Activated CD4-positive, alpha-beta T cell treated with anti-CD3 and anti-CD28 coated beads for 24 hours (primary cell): ENCODE measurements around the gene TRIM17.

ENCODE experiments used
- DNase-seq, 2 donors: peaks; one replicate each; pipeline ENCODE4 v3.0.0-alpha.2; 2020; ENCODE audit warnings: low read depth in 2 of 2

The TRIM17 gene

GRCh38 chr1:228417061-228417460, 400 bp upstream of the TRIM17 start:
- no peak for DNase-seq

GRCh38 chr1:228415853-228416216, 826 bp downstream of the TRIM17 start:
- DNase-seq, result no peak

DNA sequence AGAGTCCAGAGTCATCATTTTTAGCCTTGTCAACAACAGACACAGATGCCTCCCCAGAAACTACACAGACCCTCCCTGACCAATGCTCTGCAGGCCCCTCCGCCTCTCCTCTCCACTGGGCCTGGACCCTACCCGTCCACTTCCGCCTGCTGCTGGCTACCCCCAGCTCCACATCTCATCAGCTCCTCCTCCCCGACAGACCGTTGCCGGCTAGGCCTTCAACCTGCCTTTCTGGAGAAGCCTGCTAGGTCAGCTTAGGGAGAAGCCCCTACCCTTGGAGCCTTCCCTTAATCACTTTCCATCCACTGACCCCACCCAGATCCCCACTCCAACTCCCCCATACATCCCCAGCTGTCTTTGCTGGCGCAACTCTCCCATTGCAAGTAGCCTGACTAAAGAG, 1.4 kb downstream of the TRIM17 start:
- no peak for DNase-seq

DNA sequence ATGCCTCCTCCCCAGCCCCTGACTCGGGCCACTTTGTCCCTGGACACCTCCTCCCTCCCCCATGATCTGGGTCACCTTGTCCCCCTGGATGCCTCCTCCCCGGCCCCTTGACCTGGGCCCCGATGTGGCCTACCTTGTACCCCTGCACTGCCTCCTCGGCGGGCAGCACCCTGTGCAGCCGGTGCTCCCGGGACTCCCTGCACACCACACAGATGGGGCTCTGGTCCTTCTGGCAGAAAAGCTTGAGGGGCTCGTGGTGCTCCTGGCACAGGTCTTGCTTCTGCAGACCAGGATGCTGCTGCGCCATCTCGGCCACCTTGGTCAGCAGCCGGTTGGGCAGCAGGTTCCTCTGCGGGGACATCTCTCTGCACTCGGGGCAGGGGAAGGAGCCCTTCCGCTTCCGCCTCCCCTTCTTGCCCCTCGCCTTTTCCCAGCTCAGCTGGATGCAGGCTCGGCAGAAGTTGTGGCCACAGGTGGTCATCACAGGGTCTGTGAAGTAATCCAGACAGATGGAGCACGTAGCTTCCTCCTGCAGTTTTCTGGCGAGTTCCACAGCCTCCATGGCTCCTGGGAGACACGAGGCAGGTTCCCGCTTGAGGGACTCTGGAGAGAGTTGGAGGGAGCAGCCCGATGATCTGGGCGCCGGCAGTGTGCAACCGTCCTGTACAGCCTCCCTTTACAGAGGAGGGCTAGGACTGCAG, 2.0 kb downstream of the TRIM17 start:
- no peak for DNase-seq

- no peak for DNase-seq
Observed at GRCh38 chr1:228413241-228414010, 3.2 kb downstream of the TRIM17 start.

DNA sequence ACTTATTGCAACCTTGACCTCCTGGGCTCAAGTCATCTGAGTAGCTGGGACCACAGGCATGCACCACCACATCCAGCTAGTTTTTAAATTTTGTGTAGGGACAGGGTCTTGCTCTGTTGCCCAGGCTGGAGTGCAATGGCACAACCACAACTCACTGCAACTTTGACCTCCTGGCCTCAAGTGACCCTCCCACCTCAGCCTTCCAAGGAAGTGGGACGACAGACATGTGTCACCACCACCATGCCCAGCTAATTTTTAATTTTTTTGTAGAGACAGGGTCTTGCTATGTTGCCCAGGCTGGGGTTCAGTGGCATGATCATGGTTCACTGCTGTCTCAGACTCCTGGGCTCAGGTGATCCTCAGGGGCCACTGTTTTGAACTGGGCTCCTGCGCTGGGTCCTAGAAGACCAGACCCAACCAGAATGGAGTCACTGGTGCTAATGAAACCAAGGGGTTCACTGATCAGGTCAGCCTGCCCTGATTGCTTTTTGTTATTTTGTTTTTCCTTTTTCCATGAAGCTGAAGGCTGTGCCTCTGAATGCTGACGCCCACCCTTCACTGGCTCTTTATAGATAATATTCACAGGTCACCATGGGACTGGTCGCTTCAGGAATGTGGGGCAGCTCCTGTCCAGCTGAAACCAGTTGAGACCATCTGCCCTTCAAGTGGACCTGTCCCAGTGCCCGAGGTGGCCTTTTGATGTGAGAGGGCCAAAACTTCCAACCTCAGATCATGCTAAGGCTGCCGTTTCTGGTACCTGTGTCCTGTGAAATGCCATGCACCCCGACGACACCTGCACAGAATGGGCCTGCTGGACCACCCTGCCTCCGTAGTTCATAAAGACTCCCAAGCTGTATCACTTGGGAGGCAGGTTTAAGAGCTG, 4.9 kb downstream of the TRIM17 start:
- DNase-seq, result no peak

DNA sequence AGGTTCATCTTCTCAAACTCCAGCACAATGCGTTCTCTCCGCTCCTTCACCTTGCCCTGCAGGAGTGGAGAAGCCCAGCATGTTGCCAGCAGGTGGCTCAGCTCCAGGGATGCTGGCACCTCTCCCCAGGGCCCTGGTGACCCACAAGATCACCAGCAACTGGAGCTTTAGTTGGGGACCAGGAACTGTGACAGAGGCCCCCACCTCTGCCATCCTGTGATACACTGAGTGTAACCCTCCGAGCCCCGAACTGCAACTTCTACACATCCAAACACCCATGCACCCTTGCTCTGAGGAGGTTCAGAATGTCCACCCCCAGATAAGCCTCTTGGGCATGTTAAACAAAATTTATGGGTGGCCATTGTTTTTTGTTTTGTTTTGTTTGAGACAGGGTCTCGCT, 5.5 kb downstream of the TRIM17 start:
- no peak for DNase-seq

GRCh38 chr1:228410671-228411070, 6.0 kb downstream of the TRIM17 start:
- no peak for DNase-seq

GRCh38 chr1:228410015-228410414, 6.6 kb downstream of the TRIM17 start:
- DNase-seq, result no peak

DNA sequence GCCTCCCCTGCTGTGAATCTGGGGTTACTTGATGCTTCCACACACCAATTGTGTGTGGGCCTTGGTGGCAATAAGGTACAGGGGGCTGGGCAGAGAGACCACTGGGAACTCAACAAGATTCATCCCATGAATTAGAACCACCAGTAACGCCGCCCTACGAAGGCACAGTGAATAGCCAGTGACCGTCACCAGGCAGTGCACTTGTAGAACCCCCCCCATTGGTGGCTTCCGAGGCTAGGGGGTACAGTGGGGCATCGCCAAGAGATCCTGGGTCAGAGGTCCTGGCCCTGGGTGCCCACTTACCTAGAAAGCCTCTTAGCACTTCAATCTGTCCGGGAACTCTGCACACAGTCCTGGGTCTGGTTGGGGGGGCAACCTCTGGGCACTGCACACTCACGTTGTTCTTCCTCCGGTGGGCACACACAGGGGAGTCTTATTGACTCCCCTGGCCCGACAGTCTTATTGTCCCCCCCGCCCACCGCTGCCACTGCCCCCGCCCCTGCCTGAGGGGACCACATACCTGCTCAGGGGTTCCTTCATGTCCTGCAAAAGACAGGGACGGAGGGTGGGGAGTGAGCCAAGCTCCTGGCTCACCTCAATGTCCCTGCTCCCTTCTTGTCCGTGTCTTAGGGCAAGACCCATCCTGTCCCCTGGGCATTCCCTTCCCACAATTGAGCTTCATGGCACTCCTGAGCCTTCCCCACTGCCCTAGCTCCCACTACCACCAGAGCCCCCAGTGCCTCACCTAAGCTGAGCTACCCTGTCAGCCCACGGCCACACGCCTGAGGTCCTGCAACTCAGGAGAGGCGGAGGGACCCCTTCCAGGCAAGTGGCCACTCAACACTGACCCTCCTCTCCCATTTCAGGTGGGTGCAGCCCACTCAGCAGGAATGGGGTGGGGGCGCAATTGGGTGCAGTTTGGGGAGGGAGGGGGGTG, 7.5 kb downstream of the TRIM17 start:
- no peak for DNase-seq

GRCh38 chr1:228408041-228408868, 8.4 kb downstream of the TRIM17 start:
- DNase-seq, result no peak

DNA sequence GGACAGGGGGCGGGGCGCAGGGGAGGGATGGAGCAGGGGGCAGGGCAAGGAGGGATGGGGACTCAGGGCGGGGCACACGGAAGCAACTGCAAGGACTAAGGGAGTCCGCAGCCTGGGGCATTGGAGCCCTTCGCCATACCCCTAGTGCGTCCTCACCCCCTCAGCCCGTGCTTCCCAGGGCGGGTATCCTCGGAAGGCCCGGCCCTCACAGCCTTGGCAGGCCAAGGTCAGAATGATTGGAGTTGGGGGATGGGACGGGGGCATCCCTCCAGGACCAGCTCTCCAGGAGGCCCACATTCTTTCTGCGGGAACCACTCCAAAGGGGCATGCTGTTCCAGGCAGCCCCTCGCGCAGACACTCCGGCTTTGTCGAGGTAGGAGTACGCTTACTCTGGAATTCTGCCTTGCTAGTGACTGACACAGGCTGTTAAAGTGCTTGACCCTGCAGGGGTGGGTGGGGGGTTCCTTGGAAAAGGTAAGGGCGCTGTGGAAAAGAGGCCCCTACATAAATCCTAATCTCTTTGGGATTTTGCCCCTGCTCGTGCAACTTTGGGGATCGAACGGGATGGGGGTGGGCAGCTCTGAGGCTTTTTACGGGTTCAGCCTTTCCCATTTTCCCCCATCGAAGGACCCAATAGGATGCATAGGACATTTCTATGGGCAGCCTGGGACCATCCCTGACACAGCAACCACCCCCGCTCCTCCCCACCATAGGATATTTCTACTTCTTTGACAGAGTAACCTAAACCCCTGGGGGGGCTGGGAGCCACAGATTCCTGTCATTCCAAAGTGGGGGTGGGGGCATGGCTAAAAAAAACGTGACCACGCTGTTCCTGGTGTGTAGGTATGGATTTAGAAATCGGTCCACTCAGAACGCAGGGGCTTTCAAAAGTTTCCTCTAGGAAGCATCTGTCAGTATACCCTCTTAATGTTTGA, 9.3 kb downstream of the TRIM17 start:
- no peak for DNase-seq

DNA sequence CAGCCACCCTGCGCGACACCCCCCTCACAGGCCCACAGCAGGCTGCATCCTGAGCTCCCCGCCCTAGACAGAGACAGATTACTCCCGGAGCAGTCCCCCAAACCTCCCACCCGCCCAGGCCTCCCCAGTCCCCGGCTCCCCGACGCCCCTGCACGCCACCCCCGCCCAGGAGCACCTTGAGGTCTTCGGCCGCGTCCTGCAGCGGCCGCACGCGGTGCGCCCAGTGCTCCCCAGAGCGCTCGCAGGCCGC, 10.8 kb downstream of the TRIM17 start:
- DNase-seq, result no peak

GRCh38 chr1:228405200-228405978, 11.3 kb downstream of the TRIM17 start:
- DNase-seq, result no peak

DNA sequence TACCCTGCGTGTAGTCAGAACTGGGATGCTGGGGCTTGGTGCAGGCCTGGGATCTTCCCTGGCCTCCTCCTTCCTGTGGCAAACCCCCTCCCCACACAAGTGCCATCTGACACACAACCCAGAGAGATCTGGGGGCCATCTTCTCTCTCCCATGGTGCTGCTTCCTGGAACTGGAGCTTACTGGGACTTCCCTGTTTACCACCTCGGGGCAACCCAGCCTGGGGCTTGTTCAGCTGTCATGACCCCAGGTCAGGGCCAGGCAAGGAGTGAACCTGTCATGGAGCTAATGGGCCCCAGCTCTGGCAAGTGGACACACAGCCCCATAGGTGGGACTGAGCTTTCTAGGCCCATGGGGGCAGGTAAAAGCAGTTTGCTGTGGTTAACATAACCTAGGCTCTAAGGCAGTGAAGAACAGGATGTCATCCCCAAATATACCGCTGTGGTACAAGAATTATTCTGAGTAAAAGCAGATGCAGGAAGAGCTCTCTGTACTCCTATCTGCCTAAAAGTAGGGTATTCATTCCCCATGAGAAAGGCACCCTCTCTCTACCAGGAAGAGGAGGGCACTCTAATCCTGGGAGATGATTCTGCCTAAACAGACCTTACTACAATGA, 12.4 kb downstream of the TRIM17 start:
- DNase-seq, result no peak

- no peak for DNase-seq
Observed at GRCh38 chr1:228403231-228403631, 13.4 kb downstream of the TRIM17 start.

GRCh38 chr1:228402641-228403025, 14.0 kb downstream of the TRIM17 start:
- no peak for DNase-seq
